ENCODE measurements around the gene SRF.

GRCh38 chr6:43125555-43125954 is 45.5 kb upstream of the SRF start:
- TF ChIP-seq RFX5 (IDR thresholded peaks at IDR 0.05; ENCODE audit: low read depth, low read length), result no peak
- TF ChIP-seq SMC3 (IDR thresholded peaks at IDR 0.05; ENCODE audit: low read depth, low read length), result no peak
- no peak for TF ChIP-seq CTCF (conservative IDR thresholded peaks at IDR 0.05; ENCODE audit: low read depth, low read length)
- no peak for TF ChIP-seq POLR2A (IDR thresholded peaks at IDR 0.05; ENCODE audit: low read depth, low read length)
- TF ChIP-seq MAFK (IDR thresholded peaks at IDR 0.05; ENCODE audit: low read depth, low read length), result no peak
- TF ChIP-seq RCOR1 (IDR thresholded peaks at IDR 0.05; ENCODE audit: insufficient replicate concordance, low read length), result no peak
- TF ChIP-seq ELK1 (IDR thresholded peaks at IDR 0.05; ENCODE audit: borderline replicate concordance, low read depth, low read length), result no peak
- TF ChIP-seq USF2 (IDR thresholded peaks at IDR 0.05; ENCODE audit: low read depth, low read length), result no peak
- no peak for TF ChIP-seq MAZ (IDR thresholded peaks at IDR 0.05; ENCODE audit: borderline replicate concordance, low read depth, low read length)
- no peak for TF ChIP-seq CEBPB (IDR thresholded peaks at IDR 0.05; ENCODE audit: low read depth, low read length)
- TF ChIP-seq MXI1 (IDR thresholded peaks at IDR 0.05; ENCODE audit: borderline replicate concordance, low read depth, low read length), result no peak
- no peak for TF ChIP-seq CHD1 (IDR thresholded peaks at IDR 0.05; ENCODE audit: low read depth, low read length)
- no peak for TF ChIP-seq RAD21 (IDR thresholded peaks at IDR 0.05; ENCODE audit: low read length)
- no peak for TF ChIP-seq NFE2L2 (IDR thresholded peaks at IDR 0.05; ENCODE audit: low read depth, low read length)

All from IMR-90 (cell line).